Dendritic cell treated with granulocyte-macrophage colony-stimulating factor and Interleukin-4, amounts not matched to agents 40 ng/mL and 50 ng/mL, for 4 days (primary cell): ENCODE data around the gene HOMER2.

Source experiments
- H3K27ac Mint-ChIP-seq: one replicate; pipeline ENCODE4 v1.8.0; 2022; ENCODE audit warnings: mild to moderate bottlenecking, mixed read lengths
- H3K27me3 Mint-ChIP-seq: one replicate; pipeline ENCODE4 v1.8.0; 2022; ENCODE audit warnings: mild to moderate bottlenecking, mixed read lengths
- H3K36me3 Mint-ChIP-seq: one replicate; pipeline ENCODE4 v1.8.0; 2022; ENCODE audit warnings: low read depth, mixed read lengths
- H3K4me1 Mint-ChIP-seq: one replicate; pipeline ENCODE4 v1.8.0; 2022; ENCODE audit warnings: low read depth, mixed read lengths
- H3K4me3 Mint-ChIP-seq: one replicate; pipeline ENCODE4 v1.8.0; 2022; ENCODE audit warnings: mild to moderate bottlenecking, moderate library complexity, mixed read lengths
- H3K9me3 Mint-ChIP-seq: one replicate; pipeline ENCODE4 v1.8.0; 2022; ENCODE audit warnings: mixed read lengths
- intact Hi-C: fragments of 100-400 bp; cut with micrococcal nuclease; formaldehyde crosslinking; loops from one replicate; pipeline ENCODE4 v1.15.0; 2022

The HOMER2 gene

DNA sequence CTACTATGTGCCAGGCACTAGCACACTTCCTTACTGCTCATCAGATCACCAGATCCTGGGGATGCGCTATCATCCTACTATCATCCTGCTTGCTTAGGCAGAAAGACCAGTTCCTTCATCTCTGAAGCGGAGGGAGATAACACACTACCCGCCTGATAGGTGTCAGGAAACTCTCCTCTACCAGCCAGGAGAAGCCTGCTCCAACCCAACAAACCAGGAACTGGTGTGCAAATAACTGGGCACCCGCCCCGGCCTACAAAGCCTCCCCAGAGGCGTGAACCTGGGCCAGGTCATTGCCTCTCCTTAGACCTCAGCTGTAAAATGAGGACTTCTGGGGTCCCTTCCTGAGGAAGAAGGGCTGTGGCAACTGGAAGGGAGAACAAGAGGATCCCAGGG is 61.5 kb downstream of the HOMER2 start:
- H3K27ac Mint-ChIP-seq = no peak overlapping the region

DNA sequence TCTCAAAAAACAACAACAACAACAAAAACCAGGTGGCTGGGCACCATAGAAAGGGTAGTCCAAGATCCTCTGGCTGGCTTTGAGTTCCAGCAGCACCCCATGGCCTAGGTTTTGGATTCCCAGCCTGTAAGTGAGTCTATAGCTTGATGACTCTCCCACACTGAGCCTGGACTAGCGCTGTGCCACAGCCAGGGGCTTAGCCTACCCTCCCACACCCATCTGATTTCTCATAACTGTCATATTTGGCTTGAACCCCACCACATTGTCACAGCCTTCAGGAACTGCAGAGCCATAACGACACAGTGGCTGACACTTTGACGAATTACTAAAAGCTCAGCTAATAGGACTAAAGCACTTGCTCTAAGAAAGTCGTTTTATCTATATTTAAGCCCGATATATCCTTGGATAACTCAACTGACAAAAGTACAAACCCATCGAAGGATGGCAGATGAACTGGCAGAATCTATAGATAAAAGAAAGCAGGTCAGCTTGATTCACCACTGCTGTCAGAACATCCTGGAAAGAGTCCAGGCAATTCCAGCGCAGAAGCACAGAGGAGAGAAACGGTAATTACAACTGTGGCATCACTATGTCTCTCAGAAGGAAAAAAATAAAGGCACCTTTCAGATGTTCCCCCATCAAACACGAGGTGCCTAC is 62.1 kb downstream of the HOMER2 start:
- intact Hi-C loops = no loop called here
- Mint-ChIP-seq H3K4me3 (no peak overlapping the region), H3K4me1 (peaks cover 5% of the 10 kb centered on the region), H3K36me3 (peaks cover 45% of the 10 kb centered on the region), H3K9me3 (no peaks in the 10 kb centered on the region), H3K27ac (no peak overlapping the region), H3K27me3 (no peaks in the 10 kb centered on the region)

More for the DNA sequence above, 61.5 kb downstream of the HOMER2 start:
- H3K36me3 Mint-ChIP-seq = peaks cover 49% of the 10 kb centered on the region
- intact Hi-C loops = no loop called here
- H3K27me3 Mint-ChIP-seq = no peaks in the 10 kb centered on the region
- no peaks in the 10 kb centered on the region for H3K9me3 Mint-ChIP-seq
- no peak overlapping the region for H3K4me3 Mint-ChIP-seq
- peaks cover 10% of the 10 kb centered on the region for H3K4me1 Mint-ChIP-seq

DNA sequence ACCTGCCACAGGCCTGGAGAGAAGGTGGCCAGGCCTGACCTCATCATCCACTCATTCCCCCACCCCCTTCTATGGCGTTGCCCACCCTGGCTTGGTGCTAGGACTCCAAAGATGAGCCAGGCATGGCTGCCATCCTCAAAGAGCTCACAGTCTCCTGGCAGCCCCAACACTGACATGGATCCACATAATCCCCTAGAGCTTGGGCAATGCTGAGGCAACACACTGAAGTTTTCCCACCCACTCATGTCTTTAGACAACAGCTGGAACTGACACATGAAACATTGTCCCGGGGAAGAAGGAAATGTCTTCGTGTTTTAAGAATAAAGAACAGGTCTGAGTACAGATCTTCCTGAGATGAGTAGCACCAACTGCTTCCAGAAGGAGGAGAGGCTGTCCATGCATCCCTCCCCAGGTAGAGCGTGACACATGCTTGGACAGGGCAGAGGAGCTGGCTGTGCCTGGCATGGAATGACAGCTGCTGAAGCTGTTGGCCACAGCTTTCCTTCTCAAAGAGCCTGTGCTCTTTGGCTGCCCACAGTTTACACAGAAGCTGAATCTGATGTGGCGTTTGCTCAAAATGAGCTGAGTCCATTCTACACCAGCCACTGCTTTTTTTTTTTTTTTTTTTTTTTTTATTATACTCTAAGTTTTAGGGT is 70.1 kb downstream of the HOMER2 start:
- Mint-ChIP-seq H3K4me1 (peaks cover 7% of the 10 kb centered on the region), H3K9me3 (no peaks in the 10 kb centered on the region), H3K36me3 (peaks cover 43% of the 10 kb centered on the region), H3K27ac (no peak overlapping the region), H3K4me3 (no peak overlapping the region), H3K27me3 (no peaks in the 10 kb centered on the region)
- intact Hi-C loops = no loop called here

DNA sequence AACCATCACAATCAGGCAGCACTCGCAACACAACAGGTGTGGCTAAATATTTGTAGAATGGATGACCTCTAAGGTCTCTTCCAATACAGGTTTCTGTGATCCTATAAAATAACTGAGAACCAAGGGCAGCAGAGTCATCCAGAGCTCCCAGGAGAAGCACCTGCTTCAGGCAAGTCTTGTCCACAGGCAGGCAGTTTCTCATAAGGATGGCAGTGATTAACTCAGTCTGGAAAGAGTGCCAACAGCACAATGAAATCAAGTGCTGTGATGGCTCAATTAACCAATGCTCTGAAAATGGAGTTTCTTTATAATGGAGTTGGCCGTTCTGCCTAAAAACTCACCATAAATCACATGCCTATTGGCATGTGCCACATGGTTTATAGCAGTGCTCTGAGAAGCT is 70.8 kb downstream of the HOMER2 start:
- Mint-ChIP-seq H3K9me3 (no peaks in the 10 kb centered on the region), H3K4me1 (peaks cover 7% of the 10 kb centered on the region), H3K27ac (no peak overlapping the region), H3K27me3 (no peaks in the 10 kb centered on the region), H3K4me3 (no peak overlapping the region), H3K36me3 (peaks cover 49% of the 10 kb centered on the region)
- intact Hi-C loops = no loop called here

DNA sequence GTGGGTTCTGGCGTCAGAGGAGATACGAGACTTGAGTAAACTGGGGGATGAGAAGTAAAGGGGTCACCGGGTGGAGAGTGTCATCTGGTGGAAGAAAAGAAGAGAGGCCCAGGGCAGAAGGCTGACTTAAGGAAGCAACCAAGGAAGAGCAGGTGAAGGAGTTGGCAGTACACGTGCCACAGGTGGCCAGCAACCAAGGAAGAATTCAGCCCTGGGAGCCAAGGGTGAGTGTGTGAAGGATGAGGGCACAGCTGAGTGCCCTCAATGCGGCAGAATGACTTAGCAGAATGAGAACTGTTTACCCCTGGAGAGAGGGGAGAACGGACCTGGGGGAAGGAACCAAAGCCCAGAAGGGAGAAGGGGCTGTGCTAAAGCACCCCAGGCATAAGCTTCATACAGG is 71.8 kb downstream of the HOMER2 start:
- H3K4me1 Mint-ChIP-seq = peaks cover 7% of the 10 kb centered on the region
- no peaks in the 10 kb centered on the region for H3K9me3 Mint-ChIP-seq
- no peak overlapping the region for H3K27ac Mint-ChIP-seq
- intact Hi-C loops = no loop called here
- peaks cover 56% of the 10 kb centered on the region for H3K36me3 Mint-ChIP-seq
- H3K4me3 Mint-ChIP-seq = no peak overlapping the region
- H3K27me3 Mint-ChIP-seq = no peaks in the 10 kb centered on the region

DNA sequence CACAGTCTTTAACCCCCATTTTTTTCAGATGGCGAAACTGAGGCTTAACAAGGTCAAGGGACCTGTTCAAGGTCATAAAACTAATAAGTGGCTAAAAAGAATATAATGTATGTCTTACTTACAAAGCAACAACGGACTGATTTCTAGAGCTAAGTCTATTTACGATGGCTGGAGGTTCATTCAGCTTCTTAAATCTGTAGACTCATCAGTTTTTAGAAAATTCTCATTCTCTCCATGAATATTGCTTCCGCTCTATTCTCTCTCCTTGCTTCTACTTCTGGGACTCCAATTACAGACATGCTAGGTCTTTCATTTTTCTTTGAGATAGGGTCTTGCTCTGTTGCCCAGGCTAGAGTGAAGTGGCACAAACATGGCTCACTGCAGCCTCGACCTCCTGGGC is 74.2 kb downstream of the HOMER2 start:
- no peaks in the 10 kb centered on the region for H3K27me3 Mint-ChIP-seq
- H3K27ac Mint-ChIP-seq = no peak overlapping the region
- no peaks in the 10 kb centered on the region for H3K9me3 Mint-ChIP-seq
- intact Hi-C loops = no loop called here
- no peak overlapping the region for H3K4me3 Mint-ChIP-seq
- peaks cover 80% of the 10 kb centered on the region for H3K36me3 Mint-ChIP-seq
- peaks cover 14% of the 10 kb centered on the region for H3K4me1 Mint-ChIP-seq

DNA sequence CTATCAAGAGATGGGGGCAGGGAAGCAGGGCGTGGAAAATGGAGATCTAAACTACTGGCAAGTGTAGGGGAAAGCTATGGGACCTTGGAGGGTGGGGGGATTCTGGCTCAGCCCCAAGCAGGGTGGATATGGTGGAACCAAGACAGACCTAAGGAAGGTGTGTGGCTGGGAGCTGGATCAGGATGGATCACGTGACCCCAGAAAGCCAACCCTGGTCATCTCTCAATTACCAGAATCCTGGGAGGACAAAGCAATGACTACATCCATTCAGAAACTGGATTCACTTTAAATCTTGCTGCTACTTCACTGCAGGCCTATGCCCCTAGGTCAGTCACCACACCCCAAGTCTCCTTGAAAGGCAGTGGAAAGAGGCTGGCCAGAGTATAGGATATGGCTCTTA is 74.7 kb downstream of the HOMER2 start:
- intact Hi-C loops = no loop called here
- peaks cover 85% of the 10 kb centered on the region for H3K36me3 Mint-ChIP-seq
- H3K4me3 Mint-ChIP-seq = no peak overlapping the region
- H3K27ac Mint-ChIP-seq = no peak overlapping the region
- H3K4me1 Mint-ChIP-seq = peaks cover 19% of the 10 kb centered on the region
- no peaks in the 10 kb centered on the region for H3K9me3 Mint-ChIP-seq
- no peaks in the 10 kb centered on the region for H3K27me3 Mint-ChIP-seq

DNA sequence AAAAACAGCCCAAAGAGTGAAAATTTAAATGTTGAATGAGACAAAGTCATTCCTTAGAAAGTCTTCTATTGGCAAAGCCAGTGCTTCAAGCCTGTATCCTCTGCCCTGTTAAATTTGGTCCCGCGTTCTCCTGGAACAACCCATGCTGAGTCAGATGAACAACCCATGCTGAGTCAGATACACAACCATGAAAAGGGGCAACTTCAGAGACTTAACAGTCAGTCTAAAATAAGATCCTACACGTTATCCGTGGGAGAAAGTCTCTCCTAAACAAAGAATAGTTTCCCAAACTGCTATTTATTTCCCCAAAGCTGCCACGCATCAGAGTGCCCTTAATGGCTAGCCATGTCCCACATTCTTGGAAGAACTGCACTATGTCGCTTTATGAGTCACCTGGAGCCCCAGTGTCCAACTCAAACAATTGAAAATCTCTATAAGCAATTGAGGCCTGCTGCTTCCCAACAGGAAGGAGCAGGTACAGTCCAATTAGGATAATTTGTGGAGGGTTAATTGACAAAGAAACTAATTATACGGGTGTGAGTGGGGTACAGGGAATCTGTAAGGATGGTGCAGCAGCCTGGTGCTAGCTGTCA is 77.0 kb downstream of the HOMER2 start:
- H3K36me3 Mint-ChIP-seq = peaks cover 92% of the 10 kb centered on the region
- H3K4me1 Mint-ChIP-seq = peaks cover 37% of the 10 kb centered on the region
- intact Hi-C loops = no loop called here
- no peaks in the 10 kb centered on the region for H3K9me3 Mint-ChIP-seq
- no peaks in the 10 kb centered on the region for H3K27me3 Mint-ChIP-seq
- H3K27ac Mint-ChIP-seq = no peak overlapping the region
- H3K4me3 Mint-ChIP-seq = no peak overlapping the region

DNA sequence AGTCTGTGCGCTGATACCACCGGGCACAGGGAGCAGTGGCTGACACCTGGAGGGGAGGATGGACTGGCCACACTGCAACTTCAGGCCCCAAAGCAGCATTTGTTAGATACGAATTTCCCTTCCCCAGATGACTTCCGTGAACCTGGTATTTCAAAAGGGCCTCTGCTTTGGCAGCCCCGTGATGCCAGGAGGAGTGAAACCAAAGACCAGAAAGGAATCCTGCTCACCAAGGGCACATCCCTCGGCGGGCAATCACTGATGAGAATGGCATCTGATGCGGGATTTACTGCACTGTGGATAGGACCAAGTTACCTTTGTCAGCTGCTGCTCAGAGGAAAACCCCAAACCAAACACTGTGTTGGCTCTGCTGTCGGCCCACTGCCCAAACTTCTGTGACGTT is 77.6 kb downstream of the HOMER2 start:
- Mint-ChIP-seq H3K4me3 (no peak overlapping the region), H3K27ac (no peak overlapping the region), H3K9me3 (no peaks in the 10 kb centered on the region), H3K27me3 (no peaks in the 10 kb centered on the region), H3K36me3 (peaks cover 93% of the 10 kb centered on the region), H3K4me1 (peaks cover 39% of the 10 kb centered on the region)
- intact Hi-C loops = loop anchor here (5.0 kb wide), 1 partner anchor 112 kb away; the partner anchor contains the start of gene RAMAC

DNA sequence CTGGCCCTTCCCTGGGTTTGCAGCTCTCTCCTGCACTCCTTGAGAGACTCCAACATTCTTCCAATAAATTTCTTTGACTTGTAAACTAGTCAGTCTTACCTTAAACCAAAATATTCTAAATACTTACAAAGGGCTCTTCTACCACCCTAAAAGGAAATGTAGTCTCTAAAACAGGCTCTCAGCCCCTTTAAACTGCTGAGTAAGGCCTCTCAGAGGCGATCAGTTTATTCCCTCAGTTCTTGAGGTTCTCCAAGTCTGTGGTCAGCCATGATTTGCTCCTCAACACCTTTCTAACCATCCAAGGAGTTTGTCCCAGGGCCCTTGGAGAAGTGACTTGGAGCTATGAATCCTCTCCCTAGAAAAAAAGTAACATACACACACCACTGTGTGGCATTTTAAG is 78.3 kb downstream of the HOMER2 start:
- Mint-ChIP-seq H3K4me1 (peaks cover 39% of the 10 kb centered on the region), H3K27me3 (no peaks in the 10 kb centered on the region), H3K27ac (no peak overlapping the region), H3K9me3 (no peaks in the 10 kb centered on the region), H3K4me3 (no peak overlapping the region), H3K36me3 (peaks cover 89% of the 10 kb centered on the region)
- intact Hi-C loops = loop anchor here (5.0 kb wide), 1 partner anchor 113 kb away; the partner anchor contains the start of gene RAMAC

DNA sequence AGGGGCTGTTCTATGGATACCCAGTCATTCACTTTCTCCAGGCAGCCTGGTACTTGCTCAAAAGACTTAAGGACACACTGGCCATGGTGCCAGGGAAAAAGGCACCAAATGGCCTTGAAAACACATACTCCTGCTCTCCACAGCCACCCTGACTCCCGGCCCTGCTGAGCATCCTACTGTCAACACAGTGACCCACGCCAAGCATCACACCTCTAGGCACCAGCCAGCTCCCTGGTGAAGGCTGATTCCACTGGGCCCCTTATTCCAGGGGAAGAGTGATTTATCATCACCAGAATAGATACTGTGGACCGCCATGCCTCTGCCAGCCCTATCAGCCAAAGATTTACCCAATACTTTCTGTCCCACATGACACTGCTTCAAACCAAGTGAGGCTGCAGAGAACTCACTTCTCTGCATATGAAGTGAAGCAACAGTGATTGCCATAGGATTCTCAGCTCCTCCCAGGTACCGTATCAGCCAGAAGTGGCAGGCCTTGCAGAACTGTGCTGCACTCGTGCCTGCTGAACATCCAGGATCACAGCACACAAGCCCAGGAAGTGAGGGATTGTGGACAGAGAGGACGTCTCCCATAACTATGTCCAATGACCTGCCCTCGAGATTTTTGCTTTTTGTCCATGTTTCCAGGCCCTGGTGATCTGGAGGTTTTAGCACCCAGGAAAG is 79.4 kb downstream of the HOMER2 start:
- H3K4me1 Mint-ChIP-seq = peaks cover 39% of the 10 kb centered on the region
- H3K27me3 Mint-ChIP-seq = no peaks in the 10 kb centered on the region
- H3K9me3 Mint-ChIP-seq = no peaks in the 10 kb centered on the region
- intact Hi-C loops = loop anchor here (5.0 kb wide), 1 partner anchor 114 kb away; the partner anchor contains the start of gene RAMAC
- no peak overlapping the region for H3K4me3 Mint-ChIP-seq
- peaks cover 89% of the 10 kb centered on the region for H3K36me3 Mint-ChIP-seq
- H3K27ac Mint-ChIP-seq = no peak overlapping the region

DNA sequence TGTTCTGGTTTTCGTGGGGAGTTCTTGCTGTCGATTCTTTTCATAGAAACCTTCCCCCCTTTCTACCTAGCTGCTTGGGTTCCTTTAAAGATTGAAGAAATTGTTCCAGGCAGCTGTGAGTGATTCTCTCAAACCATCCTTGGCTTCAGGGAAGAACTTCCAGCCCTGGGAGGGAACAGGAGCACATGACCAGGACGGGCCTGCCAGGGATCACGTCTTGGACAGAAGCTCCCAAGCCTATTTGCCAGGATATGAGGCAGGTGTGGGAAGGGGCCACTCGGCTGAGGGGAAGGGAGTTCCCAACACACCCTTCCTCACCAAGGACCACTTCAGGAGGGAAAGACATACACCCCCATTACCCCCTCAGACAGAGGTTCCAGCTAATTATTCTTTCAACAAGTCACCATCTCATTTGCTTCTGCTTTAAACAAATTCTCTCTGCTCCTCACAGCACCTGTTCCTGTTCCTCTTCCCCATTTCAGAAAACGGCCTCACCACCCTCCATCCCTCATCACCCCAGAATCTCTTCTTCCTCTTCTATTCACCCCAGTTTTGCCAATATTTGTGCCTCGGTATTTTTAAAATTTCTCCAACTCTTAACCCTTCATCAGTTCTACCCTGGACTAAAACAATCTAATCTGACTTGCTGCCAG is 80.6 kb downstream of the HOMER2 start:
- H3K4me3 Mint-ChIP-seq = no peak overlapping the region
- H3K9me3 Mint-ChIP-seq = no peaks in the 10 kb centered on the region
- peaks cover 39% of the 10 kb centered on the region for H3K4me1 Mint-ChIP-seq
- intact Hi-C loops = loop anchor here (5.0 kb wide), 1 partner anchor 115 kb away; the partner anchor contains the start of gene RAMAC
- H3K27me3 Mint-ChIP-seq = no peaks in the 10 kb centered on the region
- H3K36me3 Mint-ChIP-seq = peaks cover 88% of the 10 kb centered on the region
- peak overlapping the region; percentile 72 for H3K27ac Mint-ChIP-seq

DNA sequence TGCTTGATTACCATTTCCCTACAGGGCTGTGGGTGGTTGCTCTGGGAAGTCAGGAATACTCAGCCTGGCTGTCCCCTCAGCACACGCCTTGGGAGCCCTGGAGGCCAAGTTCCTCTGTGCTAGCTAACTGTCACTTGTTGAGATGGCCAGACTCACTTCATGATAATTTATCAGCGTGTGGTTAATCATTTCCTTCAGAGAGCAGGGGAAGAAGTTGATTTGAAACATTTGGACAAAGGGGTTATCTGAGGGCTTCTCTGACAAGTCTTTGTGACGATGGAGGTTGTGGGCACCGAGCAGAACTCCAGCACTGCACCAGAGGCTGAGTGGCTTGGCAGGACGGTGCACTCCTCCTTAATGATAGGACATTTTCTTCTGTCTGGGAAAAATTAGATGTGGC is 81.2 kb downstream of the HOMER2 start:
- Mint-ChIP-seq H3K36me3 (peaks cover 92% of the 10 kb centered on the region), H3K27ac (peak overlapping the region; percentile 72)

More for the DNA sequence above, 81.2 kb downstream of the HOMER2 start:
- no peaks in the 10 kb centered on the region for H3K9me3 Mint-ChIP-seq
- H3K4me3 Mint-ChIP-seq = no peak overlapping the region
- intact Hi-C loops = loop anchor here (5.0 kb wide), 1 partner anchor 116 kb away; the partner anchor contains the start of gene RAMAC
- peaks cover 39% of the 10 kb centered on the region for H3K4me1 Mint-ChIP-seq
- H3K27me3 Mint-ChIP-seq = no peaks in the 10 kb centered on the region
